Spleen (tissue), 11 donors: Measurements from ENCODE around the gene CD55. TPM values are rescaled to one million over a fixed set of nuclear protein-coding genes. Genes with fewer than 3 reads are reported as not detected.

Source experiments
- DNase-seq: peaks from one replicate; pipeline ENCODE4 v3.0.0-alpha.2; 2020
- H3K27ac ChIP-seq, 8 donors: fragments of 200-600 bp; sonication (generic) in 7 of 8; 1 replicate in 4 of 8; 2 replicates in 4 of 8; pipeline versions ENCODE4 v1.5.0 to v1.8.0; 2016 to 2021; ENCODE audit warnings: inconsistent platforms in 4 of 8, mild to moderate bottlenecking in 4 of 8, moderate library complexity in 1 of 8
- H3K27me3 ChIP-seq, 7 donors: fragments of 200-600 bp; sonication (generic) in 6 of 7; replicated peaks in 1 of 7; 1 replicate in 4 of 7; 2 replicates in 3 of 7; pipeline versions ENCODE4 v1.5.0 to v1.8.0; 2016 to 2021; ENCODE audit warnings: inconsistent platforms in 3 of 7, mild to moderate bottlenecking in 1 of 7
- H3K36me3 ChIP-seq, 6 donors: fragments of 200-600 bp; sonication (generic) in 5 of 6; 1 replicate in 4 of 6; 2 replicates in 2 of 6; pipeline versions ENCODE4 v1.5.0 to v1.8.0; 2016 to 2021; ENCODE audit warnings: inconsistent platforms in 2 of 6
- H3K4me1 ChIP-seq, 6 donors: fragments of 200-600 bp; sonication (generic) in 5 of 6; 1 replicate in 3 of 6; 2 replicates in 3 of 6; pipeline versions ENCODE4 v1.5.0 to v1.8.0; 2016 to 2021; ENCODE audit warnings: inconsistent platforms in 3 of 6
- H3K4me3 ChIP-seq, 8 donors: fragments of 200-600 bp; sonication (generic) in 7 of 8; 1 replicate in 4 of 8; 2 replicates in 4 of 8; pipeline versions ENCODE4 v1.5.0 to v1.8.0; 2016 to 2021; ENCODE audit warnings: inconsistent platforms in 4 of 8, mild to moderate bottlenecking in 4 of 8, moderate library complexity in 2 of 8
- H3K9me3 ChIP-seq, 8 donors: fragments of 200-600 bp; sonication (generic) in 7 of 8; 1 replicate in 4 of 8; 2 replicates in 4 of 8; pipeline versions ENCODE4 v1.5.0 to v1.8.0; 2016 to 2021; ENCODE audit warnings: inconsistent platforms in 4 of 8
- CTCF ChIP-seq, 11 experiments: fragments of 200-600 bp in 7 of 11; fragments of 450-650 bp in 4 of 11; sonication (generic) in 4 of 11; IDR thresholded peaks in 8 of 11; conservative IDR thresholded peaks in 3 of 11; 1 replicate in 7 of 11; 2 replicates in 4 of 11; pipeline versions ENCODE4 v1.4.0 to v1.8.0; 2016 to 2021; ENCODE audit warnings: antibody characterized with exemption in 11 of 11, inconsistent platforms in 4 of 11, mild to moderate bottlenecking in 1 of 11
- POLR2A ChIP-seq, 3 donors: fragments of 450-650 bp; IDR thresholded peaks; one replicate each; pipeline ENCODE4 v1.5.1; 2017; ENCODE audit warnings: antibody characterized with exemption in 3 of 3, mild to moderate bottlenecking in 1 of 3
- POLR2AphosphoS5 ChIP-seq, 3 donors: sonication (generic); formaldehyde crosslinking; IDR thresholded peaks; one replicate each; pipeline ENCODE4 v1.5.1; 2017; ENCODE audit warnings: antibody characterized with exemption in 3 of 3
- WGBS, 5 donors: extraction: QIAGEN DNeasy Blood & Tissue Kit in 3 of 5; methylation state at CpG; one replicate each; pipeline versions ENCODE4 v1.1.5 to v1.1.7; 2013 to 2018; 5-methylcytosine and 5-hydroxymethylcytosine counted together
- intact Hi-C: fragments of 100-400 bp; cut with DNase I; formaldehyde crosslinking; loops from one replicate; pipeline ENCODE4 v1.15.0; 2023; ENCODE audit warnings: low total_unique reads
- polyA plus RNA-seq, 3 donors: library from polyadenylated mRNA; stranded (reverse); fragments of 200-250 nt; gene quantifications; one replicate each; pipeline ENCODE4 v1.2.1, GENCODE V29; 2013
- total RNA-seq, 7 donors: library from RNA; depleted of rRNA in 3 of 7; stranded (reverse); fragments of >200 nt in 3 of 7; fragmentation: NEBNext Ultra II Directional in 4 of 7; extraction: Animal tissue kit (Norgen Biotek cat#: 25700) in 4 of 7; gene quantifications; one replicate each; pipeline versions ENCODE4 v1.1.0 to v1.2.1, GENCODE V29; 2016 to 2021
- donor health status: healthy with polysubstance abuse.
- donor health status: DM: no; HTN: no; CAD: no; lungs with moderate emphysema.
- donor health status: DM: no; HTN: no; CAD: no.
- donor health status: Bipolar disorder and iron deficiency.
- donor health status: healthy.
- donor health status: DM: no; HTN: no; CAD: no.
- donor health status: DM: yes; HTN: yes; CAD: no.

Gene CD55
- total and polyA plus RNA-seq, 10 donors = 28.5 to 229 (median 104) TPM

GRCh38 chr1:207361029-207361428 lies 39.6 kb downstream of the CD55 start:
- peaks cover 0 to 89% (median 17%) of the 10 kb centered on the region in 6 donors for H3K36me3 ChIP-seq

GRCh38 chr1:207361889-207362288 lies 40.4 kb downstream of the CD55 start:
- Histone ChIP-seq H3K4me1 (peaks cover 0 to 9% (median 0%) of the 10 kb centered on the region in 6 donors), H3K27ac (no peak overlapping the region), H3K9me3 (no peaks in the 10 kb centered on the region), H3K4me3 (no peak overlapping the region), H3K27me3 (no peaks in the 10 kb centered on the region), H3K36me3 (peaks cover 0 to 92% (median 21%) of the 10 kb centered on the region in 6 donors)
- intact Hi-C loops = no loop called here
- no peak for DNase-seq
- WGBS, 5 donors = 74 to 85% (median 83%) methylated on average over 2 of the region's 2 CpGs
- TF ChIP-seq POLR2AphosphoS5 (IDR thresholded peaks at IDR 0.05) (no peak), CTCF (IDR thresholded peaks at IDR 0.05 in 8 of 11, conservative IDR thresholded peaks at IDR 0.05 in 3 of 11) (no peak), POLR2A (IDR thresholded peaks at IDR 0.05) (no peak)

More at GRCh38 chr1:207361029-207361428, 39.6 kb downstream of the CD55 start:
- Histone ChIP-seq H3K27me3 (no peaks in the 10 kb centered on the region), H3K4me1 (peaks cover 0 to 9% (median 0%) of the 10 kb centered on the region in 6 donors), H3K9me3 (no peaks in the 10 kb centered on the region), H3K4me3 (no peak overlapping the region), H3K27ac (no peak overlapping the region)
- intact Hi-C loops = no loop called here
- TF ChIP-seq POLR2A (IDR thresholded peaks at IDR 0.05) (no peak), POLR2AphosphoS5 (IDR thresholded peaks at IDR 0.05) (peak in 1 of 3 donors; percentile 13)
- 63 to 97% (median 81%) methylated on average over 3 of the region's 3 CpGs for whole genome bisulfite sequencing, 5 donors
- no peak for DNase-seq

DNA sequence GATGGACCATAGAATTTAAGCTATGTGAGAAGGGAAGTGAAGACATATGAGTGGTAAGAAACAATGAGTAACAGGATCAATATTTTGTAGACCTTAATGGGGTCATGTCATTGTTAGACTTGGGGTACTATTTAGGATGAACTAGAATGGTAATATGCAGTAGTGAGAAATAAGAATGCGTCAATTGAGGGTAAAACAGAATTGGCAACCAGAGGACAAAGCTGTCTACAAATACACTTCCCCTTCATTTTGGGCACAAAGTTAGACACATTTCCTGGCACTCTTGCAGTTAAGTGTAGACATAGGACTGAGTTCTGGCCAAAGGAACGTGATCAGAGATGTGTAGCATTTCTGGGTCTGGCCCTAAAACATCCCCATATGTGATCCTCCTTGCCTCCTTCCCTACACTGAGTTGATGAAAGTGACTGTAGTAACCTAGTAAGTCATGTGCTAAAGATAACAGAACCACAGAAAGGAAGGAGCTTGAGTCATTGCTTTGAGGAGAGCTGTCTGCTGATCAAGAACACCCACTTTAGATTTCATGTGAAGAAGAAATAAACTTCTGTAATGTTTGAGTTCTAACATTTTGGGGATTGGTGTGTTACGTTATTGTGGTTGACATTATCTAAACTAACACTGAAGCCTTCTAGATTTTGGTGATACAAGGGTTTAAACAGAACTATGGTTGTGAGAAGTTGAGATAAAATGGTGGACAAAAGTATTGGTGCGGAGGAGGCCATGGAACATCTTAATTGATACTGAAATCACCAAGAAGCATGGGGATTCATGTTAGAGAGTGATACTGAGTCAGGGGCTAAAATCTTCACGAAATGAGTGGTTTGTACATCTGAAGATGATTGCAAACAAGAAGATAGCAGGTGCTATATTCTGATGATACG lies 41.7 kb downstream of the CD55 start:
- Histone ChIP-seq H3K4me1 (no peaks in the 10 kb centered on the region), H3K9me3 (no peaks in the 10 kb centered on the region), H3K27me3 (no peaks in the 10 kb centered on the region), H3K4me3 (no peak overlapping the region), H3K36me3 (peaks cover 0 to 87% (median 21%) of the 10 kb centered on the region in 6 donors), H3K27ac (no peak overlapping the region)
- 89 to 92% (median 91%) methylated on average over 6 of the region's 6 CpGs for WGBS, 5 donors
- intact Hi-C loops = no loop called here
- no peak for DNase-seq
- TF ChIP-seq POLR2AphosphoS5 (IDR thresholded peaks at IDR 0.05) (peak in 1 of 3 donors; percentile 32), CTCF (IDR thresholded peaks at IDR 0.05 in 8 of 11, conservative IDR thresholded peaks at IDR 0.05 in 3 of 11) (no peak)

- no peak for DNase-seq
- Histone ChIP-seq H3K4me3 (no peak overlapping the region), H3K9me3 (no peaks in the 10 kb centered on the region), H3K27me3 (no peaks in the 10 kb centered on the region), H3K36me3 (peaks cover 0 to 87% (median 21%) of the 10 kb centered on the region in 6 donors), H3K27ac (no peak overlapping the region), H3K4me1 (no peaks in the 10 kb centered on the region)
- intact Hi-C loops = no loop called here
- TF ChIP-seq CTCF (IDR thresholded peaks at IDR 0.05 in 8 of 11, conservative IDR thresholded peaks at IDR 0.05 in 3 of 11) = no peak
- TF ChIP-seq POLR2A (IDR thresholded peaks at IDR 0.05) = no peak
- TF ChIP-seq POLR2AphosphoS5 (IDR thresholded peaks at IDR 0.05) = no peak
Observed at GRCh38 chr1:207363871-207364270, 42.4 kb downstream of the CD55 start.
